Ectodermal cell (in vitro differentiated cells): ENCODE results near the gene SLC5A1.
"Not testable (repeated sequence)": the region's sequence is repeated elsewhere in the genome, so short reads cannot be mapped to it uniquely, and the experiment has no call there.

Experiments
- H3K27ac ChIP-seq: 2 replicates; pipeline ENCODE4 v1.7.0; 2013; ENCODE audit warnings: mild to moderate bottlenecking, low read depth, low read length; ENCODE audit not compliant: insufficient read depth, poor library complexity, severe bottlenecking
- H3K27me3 ChIP-seq: 2 replicates; pipeline ENCODE4 v1.7.0; 2013; ENCODE audit warnings: mild to moderate bottlenecking, low read length; ENCODE audit not compliant: insufficient read depth, control insufficient read depth, poor library complexity, severe bottlenecking
- H3K36me3 ChIP-seq: one replicate; pipeline ENCODE4 v1.7.0; 2013; ENCODE audit warnings: low read length; ENCODE audit not compliant: control insufficient read depth, insufficient read depth
- H3K4me1 ChIP-seq: one replicate; pipeline ENCODE4 v1.7.0; 2013; ENCODE audit warnings: low read length; ENCODE audit not compliant: control insufficient read depth, insufficient read depth
- H3K4me3 ChIP-seq: 2 replicates; pipeline ENCODE4 v1.7.0; 2013; ENCODE audit warnings: low read depth, low read length, control low read depth; ENCODE audit not compliant: insufficient read depth
- H3K9me3 ChIP-seq: 2 replicates; pipeline ENCODE4 v1.7.0; 2013; ENCODE audit warnings: mild to moderate bottlenecking, low read length, moderate library complexity; ENCODE audit not compliant: control insufficient read depth
- WGBS, 2 experiments: methylation state at CpG; one replicate each; pipeline ENCODE4 v1.1.7; 2013; ENCODE audit warnings: missing lambda C conversion rate in 2 of 2; 5-methylcytosine and 5-hydroxymethylcytosine counted together

The SLC5A1 gene

DNA sequence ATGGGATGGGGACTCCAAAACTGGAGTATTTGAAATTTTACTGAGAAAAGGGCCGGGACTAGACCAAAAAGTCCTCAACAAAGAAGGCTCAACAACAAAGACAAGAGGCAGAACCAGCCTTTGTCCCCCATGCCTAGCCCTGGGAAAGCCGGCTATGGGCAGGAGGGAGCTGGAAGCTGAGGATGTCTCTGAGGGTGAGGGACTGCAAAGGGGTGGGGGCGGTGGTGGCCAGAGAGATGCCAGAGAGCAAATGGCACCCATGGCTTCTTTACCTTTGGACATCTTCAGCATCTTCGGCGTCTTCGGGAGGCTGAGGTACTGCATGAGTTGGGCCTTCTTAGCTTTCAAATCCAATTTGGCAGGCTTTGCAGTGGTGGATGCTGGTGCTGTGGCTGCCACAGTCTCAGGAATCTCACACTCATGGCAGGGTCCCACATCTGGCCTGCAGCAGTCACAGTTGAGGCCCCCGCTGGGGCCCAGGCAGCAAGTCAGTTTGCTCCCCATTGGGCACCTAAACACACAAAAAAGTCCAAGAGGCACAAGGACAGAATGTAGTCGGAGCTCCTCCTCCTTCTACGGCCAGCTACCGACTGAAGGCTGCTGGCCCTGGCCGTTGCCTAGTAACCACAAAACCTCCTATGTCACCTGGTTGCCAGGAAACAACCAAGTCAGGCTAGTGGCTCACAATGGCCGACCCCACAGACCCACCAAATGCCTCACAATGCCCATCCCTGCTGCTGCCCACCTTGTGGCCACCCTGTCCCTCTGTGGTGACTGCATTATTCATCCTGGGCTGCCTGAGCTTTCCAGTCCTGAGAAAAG lies 115.9 kb downstream of the SLC5A1 start, which contains the start of gene C22orf42:
TSS of gene C22orf42 (minus strand) at position 592 of the 822 bp plus-strand sequence. CDS start at position 504, 88 bp downstream.
- no peaks in the 10 kb centered on the region for H3K36me3 ChIP-seq
- no peak within 1 kb of the TSS for H3K27ac ChIP-seq
- H3K27me3 ChIP-seq: no peaks in the 10 kb centered on the region
- no peaks in the 10 kb centered on the region for H3K9me3 ChIP-seq
- peaks cover 5% of the 10 kb centered on the region for H3K4me1 ChIP-seq
- WGBS, 2 experiments: 79 to 82% methylated on average over 12 of the region's 12 CpGs
- H3K4me3 ChIP-seq: no peak within 1 kb of the TSS

DNA sequence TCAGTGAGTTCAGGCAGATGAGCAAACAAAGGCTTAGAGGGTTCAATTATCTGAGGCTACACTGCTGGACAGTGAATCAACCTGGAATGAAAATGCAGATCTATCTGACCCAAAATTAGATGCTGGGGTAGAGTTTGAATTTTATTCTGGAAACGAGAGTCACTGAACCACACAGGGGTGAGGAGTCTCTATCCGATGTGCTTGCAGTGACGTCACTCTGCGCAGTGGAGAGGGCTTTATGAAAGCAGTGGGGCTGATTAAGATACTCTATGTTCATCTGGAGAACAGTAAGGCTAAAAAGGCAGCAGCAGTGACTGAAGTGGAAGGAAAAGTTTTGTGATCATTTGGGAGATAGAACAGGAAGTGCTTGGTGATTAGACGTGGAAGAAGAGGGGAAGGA lies 117.3 kb downstream of the SLC5A1 start:
- H3K9me3 ChIP-seq, H3K27ac ChIP-seq, H3K4me1 ChIP-seq, H3K27me3 ChIP-seq, H3K4me3 ChIP-seq, H3K36me3 ChIP-seq: not testable (repeated sequence)
- 86 to 94% methylated on average over 5 of the region's 5 CpGs for WGBS, 2 experiments
